K562 (cell line): Measurements from ENCODE around the gene TM9SF4. TPM values are rescaled to one million over a fixed set of nuclear protein-coding genes. Genes with fewer than 3 reads are reported as not detected.

ENCODE experiments used
- ATAC-seq: fragments of 200-7000 bp; cut with Tn5 transposase; 3 replicates; pipeline ENCODE4 v1.9.1; 2020; ENCODE audit warnings: moderate library complexity
- BruUV-seq: library from RNA; stranded (reverse); fragments of 400-500 nt; replicated peaks from 2 replicates; lab custom pipeline; 2021; lab: Mats Ljungman, UMichigan
- CTCF ChIA-PET: fragments of 300-600 bp; formaldehyde crosslinking; extraction: SDS; loops from one replicate; lab custom pipeline; 2021; ENCODE audit warnings: low intra/inter-chr PET ratio; lab: Yijun Ruan, JAX
- POLR2A ChIA-PET: fragments of 300-600, 350-650 bp; sonication (Branson Sonifier 250); formaldehyde crosslinking; extraction: SDS; loops from one replicate; lab custom pipeline; 2021; ENCODE audit warnings: antibody characterized with exemption, inconsistent platforms; lab: Yijun Ruan, JAX
- DNase-seq, 4 experiments: peaks; one replicate each; pipeline versions ENCODE4 v3.0.0 to v3.0.0-alpha.2; 2011 to 2018; ENCODE audit warnings: low spot score in 3 of 4, mixed read lengths in 3 of 4; ENCODE audit errors: extremely low read depth in 1 of 4
- FAIRE-seq: peaks from 2 replicates; lab custom pipeline; 2011; peaks lifted over from hg19 to GRCh38; lab: Jason Lieb, UNC
- H2AFZ ChIP-seq: 2 replicates; pipeline ENCODE4 v1.6.0; 2011; ENCODE audit warnings: low read depth, low read length, control low read depth, inconsistent platforms
- H3K27ac ChIP-seq: fragments of 200-600 bp; 3 replicates; pipeline ENCODE4 v1.8.0; 2011; ENCODE audit warnings: low read depth, mild to moderate bottlenecking, control low read depth, inconsistent platforms, low read length, moderate library complexity, mixed read lengths; ENCODE audit errors: extremely low read depth
- H3K27me3 ChIP-seq, 2 experiments: fragments of 300-600 bp in 1 of 2; 2 replicates in 1 of 2; 3 replicates in 1 of 2; pipeline versions ENCODE4 v1.6.0 to v1.8.0; 2011; ENCODE audit warnings: inconsistent platforms in 2 of 2, low read length in 2 of 2, mild to moderate bottlenecking in 1 of 2, mixed read lengths in 1 of 2, moderate library complexity in 1 of 2; ENCODE audit not compliant: control insufficient read depth in 2 of 2, insufficient read depth in 2 of 2
- H3K36me3 ChIP-seq: fragments of 300-600 bp; 3 replicates; pipeline ENCODE4 v1.8.0; 2011; ENCODE audit warnings: mild to moderate bottlenecking, low read length, inconsistent platforms; ENCODE audit not compliant: control insufficient read depth, insufficient read depth
- H3K4me1 ChIP-seq, 2 experiments: fragments of 200-600 bp in 1 of 2; replicated peaks in 1 of 2; 2 replicates in 1 of 2; 3 replicates in 1 of 2; pipeline versions ENCODE4 v1.5.1 to v1.8.0; 2011; ENCODE audit warnings: inconsistent platforms in 2 of 2, low read length in 2 of 2, mild to moderate bottlenecking in 1 of 2, mixed read lengths in 1 of 2, moderate library complexity in 1 of 2; ENCODE audit not compliant: control insufficient read depth in 2 of 2, insufficient read depth in 2 of 2
- H3K4me2 ChIP-seq: 2 replicates; pipeline ENCODE4 v1.6.1; 2011; ENCODE audit warnings: low read length, control low read depth, inconsistent platforms, mixed read lengths; ENCODE audit not compliant: insufficient read depth
- H3K4me3 ChIP-seq: fragments of 200-600 bp; sonication (generic), shearing (Covaris generic); 2 replicates; pipeline ENCODE4 v1.5.1; 2016; ENCODE audit warnings: control low read depth, inconsistent platforms
- H3K79me2 ChIP-seq: fragments of 200-600 bp; 3 replicates; pipeline ENCODE4 v1.8.0; 2011; ENCODE audit warnings: low read length, inconsistent platforms; ENCODE audit not compliant: control insufficient read depth, insufficient read depth
- H3K9ac ChIP-seq, 2 experiments: 2 replicates each; pipeline versions ENCODE4 v1.6.0 to v1.6.1; 2011; ENCODE audit warnings: low read depth in 2 of 2, low read length in 2 of 2, control low read depth in 1 of 2, inconsistent platforms in 1 of 2, mild to moderate bottlenecking in 1 of 2, mixed read lengths in 1 of 2; ENCODE audit not compliant: insufficient read depth in 1 of 2
- H3K9me1 ChIP-seq: one replicate; pipeline ENCODE4 v1.6.0; 2011; ENCODE audit warnings: inconsistent platforms, mild to moderate bottlenecking, low read length, moderate library complexity; ENCODE audit not compliant: control insufficient read depth, insufficient read depth
- H3K9me3 ChIP-seq: replicated peaks from 2 replicates; pipeline ENCODE4 v1.5.1; 2011; ENCODE audit warnings: low read depth, low read length, inconsistent platforms; ENCODE audit not compliant: control insufficient read depth, insufficient read depth
- H4K20me1 ChIP-seq: replicated peaks from 2 replicates; pipeline ENCODE4 v1.6.1; 2011; ENCODE audit warnings: low read length, inconsistent platforms, mixed read lengths; ENCODE audit not compliant: control insufficient read depth, insufficient read depth
- CREB1 ChIP-seq, 2 experiments: sonication (generic) in 1 of 2; formaldehyde crosslinking in 1 of 2; IDR thresholded peaks; 2 replicates each; pipeline versions ENCODE4 v1.6.1 to v1.8.0; 2012 to 2022; ENCODE audit warnings: inconsistent platforms in 1 of 2, mild to moderate bottlenecking in 1 of 2, missing genetic modification reagents in 1 of 2, moderate library complexity in 1 of 2
- CREB5 ChIP-seq: fragments of 250-450 bp; sonication (Bioruptor Pico); IDR thresholded peaks from 2 replicates; pipeline ENCODE4 v1.5.0; 2020; ENCODE audit warnings: mild to moderate bottlenecking
- FOSL1 ChIP-seq: fragments of 200-800 bp; sonication (Bioruptor generic); conservative IDR thresholded peaks from 2 replicates; pipeline ENCODE4 v1.6.1; 2016; ENCODE audit warnings: missing genetic modification characterization, missing compliant biosample characterization
- HDAC2 ChIP-seq: fragments of 450-650 bp; IDR thresholded peaks from 2 replicates; pipeline ENCODE4 v1.6.1; 2016; ENCODE audit warnings: mild to moderate bottlenecking
- JUND ChIP-seq, 2 experiments: IDR thresholded peaks; 2 replicates in 1 of 2; 3 replicates in 1 of 2; pipeline ENCODE4 v1.6.1; 2011; ENCODE audit warnings: borderline replicate concordance in 2 of 2, low read depth in 2 of 2, low read length in 2 of 2, improper control_type of control experiment in 1 of 2, missing biosample characterization in 1 of 2, missing genetic modification characterization in 1 of 2, missing genetic modification reagents in 1 of 2
- KLF10 ChIP-seq: fragments of 250-450 bp; sonication (Bioruptor Pico); IDR thresholded peaks from 2 replicates; pipeline ENCODE4 v1.6.1; 2021; ENCODE audit warnings: matching md5 sums
- MIER1 ChIP-seq: fragments of 450-650 bp; IDR thresholded peaks from 2 replicates; pipeline ENCODE4 v1.6.1; 2016; ENCODE audit warnings: antibody characterized with exemption, mild to moderate bottlenecking, low read depth
- MITF ChIP-seq: IDR thresholded peaks from 2 replicates; pipeline ENCODE4 v1.6.1; 2014; ENCODE audit warnings: antibody characterized with exemption
- NCOA1 ChIP-seq: fragments of 450-650 bp; IDR thresholded peaks from 2 replicates; pipeline ENCODE4 v1.6.1; 2016; ENCODE audit warnings: low read depth
- NCOA4 ChIP-seq: fragments of 450-650 bp; IDR thresholded peaks from 2 replicates; pipeline ENCODE4 v1.6.1; 2018; ENCODE audit warnings: mild to moderate bottlenecking; ENCODE audit not compliant: partially characterized antibody
- U2AF1 ChIP-seq: fragments of 200-400 bp; formaldehyde crosslinking; optimal IDR thresholded peaks from 2 replicates; pipeline ENCODE3; 2017; ENCODE audit warnings: mild to moderate bottlenecking, low read depth, low read length, moderate library complexity
- ZC3H11A ChIP-seq: IDR thresholded peaks from 2 replicates; pipeline ENCODE4 v1.6.1; 2012; ENCODE audit warnings: low read depth, low read length, improper control_type of control experiment
- ZNF695 ChIP-seq: fragments of 450-650 bp; formaldehyde crosslinking; IDR thresholded peaks from 2 replicates; pipeline ENCODE4 v1.4.0; 2020; ENCODE audit warnings: mild to moderate bottlenecking, moderate library complexity
- ZNF764 ChIP-seq: fragments of 250-450 bp; sonication (Bioruptor Pico); IDR thresholded peaks from 2 replicates; pipeline ENCODE4 v1.4.0; 2020; ENCODE audit warnings: low read depth, mild to moderate bottlenecking, moderate library complexity
- ZNF830 ChIP-seq: fragments of 250-450 bp; sonication (Bioruptor Pico); IDR thresholded peaks from 2 replicates; pipeline ENCODE4 v1.5.0; 2021; ENCODE audit warnings: mild to moderate bottlenecking
- WGBS: fragments of 100-300 bp; shearing (Covaris generic); methylation state at CpG from one replicate; pipeline ENCODE4 v1.1.6; 2016; ENCODE audit warnings: low coverage, mixed read lengths; ENCODE audit not compliant: insufficient coverage; ENCODE audit errors: missing lambda C conversion rate; 5-methylcytosine and 5-hydroxymethylcytosine counted together
- in situ Hi-C: fragments of 300-500 bp; cut with MboI; formaldehyde crosslinking; loops from 4 replicates; pipeline ENCODE4 v1.15.0; 2018; ENCODE audit warnings: inconsistent platforms, mixed read lengths
- intact Hi-C: fragments of 100-400 bp; cut with micrococcal nuclease; formaldehyde crosslinking; loops from 2 replicates; pipeline ENCODE4 v1.14.2; 2022
- polyA plus RNA-seq, 8 experiments: library from polyadenylated mRNA; depleted of rRNA in 4 of 8; stranded (reverse) in 5 of 8; unstranded in 3 of 8; fragments of >200 nt; fragmentation: Nextera tagmentation in 2 of 8; fragmentation: Illumina TruSeq in 1 of 8; extraction: Ambion mirVana in 2 of 8; extraction: Trizol in 1 of 8; gene quantifications; 2 replicates each; pipeline versions ENCODE4 v1.2.1 to v1.2.3, GENCODE V29; 2011 to 2014; ENCODE audit warnings: inconsistent platforms in 1 of 8, missing spikeins in 1 of 8
- total RNA-seq, 7 experiments: library from RNA; depleted of rRNA in 6 of 7; stranded (reverse); fragments of >200 nt in 6 of 7; fragmentation: Illumina TruSeq in 2 of 7; extraction: Trizol in 2 of 7; gene quantifications; 2 replicates each; pipeline versions ENCODE4 v1.2.1 to v1.2.3, GENCODE V29; 2011 to 2021; ENCODE audit warnings: low replicate concordance in 1 of 7

Gene TM9SF4
- total and polyA plus RNA-seq, 9 of the 15 experiments (the other 6 are each of a cell fraction or from before 2014, with no cell fraction given), result 14.5 to 46.3 (median 26.9) TPM

- no peak for DNase-seq
- Histone ChIP-seq H3K4me2 (0 out of 2 replicates have a peak overlapping the region, but pooled peaks have one; percentile 1), H3K4me3 (no peak overlapping the region)
Observed at GRCh38 chr20:32209850-32210605, 100.5 kb downstream of the TM9SF4 start.

More at GRCh38 chr20:32209850-32210605, 100.5 kb downstream of the TM9SF4 start:
- Histone ChIP-seq H3K27me3 (no peaks in the 10 kb centered on the region), H3K36me3 (peaks cover 65% of the 10 kb centered on the region), H4K20me1 (peaks cover 10% of the 10 kb centered on the region; the same call in 1 of the 2 replicates), H3K27ac (no peak overlapping the region), H3K4me1 (peaks cover 18 to 24% of the 10 kb centered on the region in 2 experiments), H3K9ac (peak overlapping the region; percentile 28 to 37; a peak in 2 of 4 replicates), H3K79me2 (peaks cover 63% of the 10 kb centered on the region), H3K9me3 (no peaks in the 10 kb centered on the region), H3K9me1 (no peaks in the 10 kb centered on the region), H2AFZ (no peak overlapping the region)
- FAIRE-seq (no peak), ATAC-seq (no peak)
- WGBS, result 87% methylated on average over 9 of the region's 9 CpGs
- in situ Hi-C loops, result no loop called here
- ChIA-PET CTCF (no interaction called here), POLR2A (interaction anchor here (0.6 to 1.6 kb wide), 4 partner anchors 8 to 504 kb away, joined by 3 to 6 read pairs (median 3); no protein-coding TSS in a partner anchor)
- intact Hi-C loops, result loop anchor here (10.0 kb wide), 1 partner anchor 145 kb away; the partner anchor contains the start of gene ASXL1
- BruUV-seq, result no TSS peak
- no peak for TF ChIP-seq ZNF695
- TF ChIP-seq JUND (IDR thresholded peaks at IDR 0.05; ENCODE audit: borderline replicate concordance, low read depth, low read length), result no peak
- no peak for TF ChIP-seq JUND (tag; IDR thresholded peaks at IDR 0.05; ENCODE audit: borderline replicate concordance, low read depth, low read length)
- TF ChIP-seq HDAC2, result no peak
- no peak for TF ChIP-seq NCOA4
- TF ChIP-seq FOSL1, result no peak
- TF ChIP-seq KLF10 (CRISPR knock-in tag), result no peak
- TF ChIP-seq ZC3H11A, result no peak
- no peak for TF ChIP-seq MITF
- no peak for TF ChIP-seq MIER1
- TF ChIP-seq U2AF1, result no peak
- TF ChIP-seq CREB5 (CRISPR knock-in tag), result no peak
- TF ChIP-seq ZNF764 (CRISPR knock-in tag), result no peak
- no peak for TF ChIP-seq ZNF830 (CRISPR knock-in tag)
- no peak for TF ChIP-seq NCOA1
- TF ChIP-seq CREB1 (IDR thresholded peaks at IDR 0.05), result no peak
- no peak for TF ChIP-seq CREB1 (CRISPR knock-in tag; IDR thresholded peaks at IDR 0.05)
